Transverse colon (tissue), 3 donors: ENCODE data around the gene COPB2.

ENCODE experiments used
- CTCF ChIP-seq, 5 experiments: fragments of 200-600 bp in 3 of 5; fragments of 450-650 bp in 2 of 5; sonication (generic) in 3 of 5; IDR thresholded peaks; 1 replicate in 2 of 5; 2 replicates in 3 of 5; pipeline ENCODE4 v1.5.1; 2016 to 2017; ENCODE audit warnings: antibody characterized with exemption in 5 of 5, inconsistent platforms in 3 of 5, mild to moderate bottlenecking in 2 of 5, moderate library complexity in 1 of 5
- POLR2A ChIP-seq: fragments of 450-650 bp; IDR thresholded peaks from one replicate; pipeline ENCODE4 v1.6.1; 2016; ENCODE audit warnings: antibody characterized with exemption, mild to moderate bottlenecking, moderate library complexity

GRCh38 chr3:139328356-139328755 lies 61.1 kb downstream of the COPB2 start:
- TF ChIP-seq POLR2A, result no peak
- TF ChIP-seq CTCF (IDR thresholded peaks at IDR 0.05), result no peak
